Bone marrow (tissue), 2 donors: ENCODE data around the gene ANKRD55.
"Not testable (repeated sequence)": the region's sequence is repeated elsewhere in the genome, so short reads cannot be mapped to it uniquely, and the experiment has no call there.

Experiments used
- DNase-seq, 2 donors: peaks; one replicate each; lab custom pipeline; 2025; lab: John Stamatoyannopoulos, UW

ANKRD55 gene

GRCh38 chr5:56207537-56207936, 25.6 kb downstream of the ANKRD55 start:
- DNase-seq = no peak

DNA sequence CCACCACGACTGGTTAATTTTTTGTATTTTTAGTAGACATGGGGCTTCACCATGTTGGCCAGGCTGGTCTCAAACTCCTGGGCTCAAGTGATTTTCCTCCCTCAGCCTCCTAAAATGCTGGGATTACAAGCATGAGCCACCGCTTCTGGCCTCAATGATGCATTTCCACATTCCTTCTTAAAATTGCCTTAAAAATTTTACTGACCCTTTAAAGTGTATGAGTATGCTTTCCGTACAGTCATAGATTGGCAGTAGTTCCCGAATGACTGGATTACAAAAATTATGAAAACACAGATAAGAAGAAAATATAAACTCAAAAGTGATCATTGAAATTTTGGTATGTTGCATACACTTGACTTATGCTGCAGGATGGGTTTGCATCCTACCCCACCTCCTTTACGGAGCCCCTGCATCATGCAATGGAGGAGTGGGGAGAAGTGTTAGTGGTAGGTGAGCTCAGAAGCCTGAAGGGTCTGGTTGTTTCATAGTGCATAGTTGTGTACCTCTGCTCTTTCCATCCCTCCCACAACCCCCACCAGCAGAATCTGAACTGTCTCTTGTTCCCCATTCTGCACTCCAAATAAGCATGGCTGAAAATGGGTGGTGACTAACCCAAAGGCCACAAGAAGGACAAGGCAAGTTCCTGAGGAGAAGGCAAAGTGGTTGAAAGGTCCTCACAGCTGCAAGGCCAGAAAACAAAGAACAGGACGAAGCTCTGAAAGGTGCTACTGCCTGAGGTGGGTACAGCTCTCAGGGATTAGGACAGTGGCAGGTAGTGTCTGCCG, 26.8 kb downstream of the ANKRD55 start:
- no peak for DNase-seq

DNA sequence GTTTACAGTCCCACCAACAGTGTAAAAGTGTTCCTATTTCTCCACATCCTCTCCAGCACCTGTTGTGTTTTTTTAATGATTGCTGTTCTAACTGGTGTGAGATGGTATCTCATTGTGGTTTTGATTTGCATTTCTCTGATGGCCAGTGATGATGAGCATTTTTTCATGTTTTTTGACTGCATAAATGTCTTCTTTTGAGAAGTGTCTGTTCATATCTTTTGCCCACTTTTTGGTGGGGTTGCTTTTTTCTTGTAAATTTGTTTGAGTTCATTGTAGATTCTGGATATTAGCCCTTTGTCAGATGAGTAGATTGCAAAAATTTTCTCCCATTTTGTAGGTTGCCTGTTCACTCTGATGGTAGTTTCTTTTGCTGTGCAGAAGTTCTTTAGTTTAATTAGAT, 29.2 kb downstream of the ANKRD55 start:
- DNase-seq = not testable (repeated sequence)

GRCh38 chr5:56202483-56202882, 30.6 kb downstream of the ANKRD55 start:
- DNase-seq = no peak

GRCh38 chr5:56201762-56202261, 31.3 kb downstream of the ANKRD55 start:
- DNase-seq = not testable (repeated sequence)

DNA sequence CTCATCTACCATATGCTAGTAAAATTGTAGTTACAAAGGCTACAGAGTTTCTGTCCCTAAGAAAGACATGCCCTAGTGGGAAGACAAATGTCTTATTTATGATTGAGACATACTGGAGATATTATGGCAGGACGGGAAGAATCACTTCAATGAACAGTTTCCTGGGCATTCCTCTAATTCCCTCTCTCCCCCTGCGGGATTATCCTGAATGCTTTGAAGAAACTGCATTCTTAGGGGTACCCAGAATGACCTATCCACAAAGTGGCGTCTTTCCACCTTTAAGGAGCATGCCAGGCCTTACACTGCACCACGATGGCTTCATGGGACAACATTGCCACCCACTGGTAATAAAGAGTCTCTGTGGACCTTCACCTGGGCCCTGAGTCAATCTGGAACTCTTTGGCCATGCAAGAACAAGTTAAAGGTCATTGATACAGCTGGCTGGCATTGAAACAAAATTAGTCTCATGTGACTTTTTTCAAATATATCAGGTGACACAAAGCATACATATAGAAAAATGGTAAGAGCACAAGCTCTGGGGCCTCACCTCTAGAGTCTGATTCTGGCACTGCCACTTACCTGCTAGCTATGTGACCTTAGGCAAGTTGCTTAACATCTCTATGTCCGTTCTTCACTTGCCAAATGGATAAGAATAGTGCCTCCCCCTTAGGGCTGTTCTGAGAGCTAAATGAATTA, 32.0 kb downstream of the ANKRD55 start:
- DNase-seq = peak in 1 of 2 donors; percentile 71

GRCh38 chr5:56195016-56195415, 38.1 kb downstream of the ANKRD55 start:
- no peak for DNase-seq

GRCh38 chr5:56192246-56192645, 40.9 kb downstream of the ANKRD55 start:
- no peak for DNase-seq

DNA sequence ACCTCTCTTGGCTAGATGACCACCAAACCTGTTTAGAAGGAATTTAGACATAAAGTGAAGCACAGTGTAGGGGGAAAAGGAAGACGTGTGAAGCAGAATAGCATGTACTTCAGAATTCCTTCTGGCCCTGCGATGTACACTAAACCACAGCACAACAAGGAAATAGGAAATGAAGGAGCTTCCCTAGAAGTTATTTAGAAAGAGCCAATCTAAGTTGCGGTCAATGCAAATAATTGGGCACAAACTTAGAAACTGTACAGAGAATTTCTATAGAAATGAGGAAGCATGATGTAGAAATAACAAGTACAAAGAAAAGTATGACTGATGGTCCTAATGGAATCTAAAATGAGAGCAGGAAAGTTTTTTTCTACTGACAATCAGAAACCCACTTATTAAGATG, 41.5 kb downstream of the ANKRD55 start:
- peak in 1 of 2 donors; percentile 31 for DNase-seq

DNA sequence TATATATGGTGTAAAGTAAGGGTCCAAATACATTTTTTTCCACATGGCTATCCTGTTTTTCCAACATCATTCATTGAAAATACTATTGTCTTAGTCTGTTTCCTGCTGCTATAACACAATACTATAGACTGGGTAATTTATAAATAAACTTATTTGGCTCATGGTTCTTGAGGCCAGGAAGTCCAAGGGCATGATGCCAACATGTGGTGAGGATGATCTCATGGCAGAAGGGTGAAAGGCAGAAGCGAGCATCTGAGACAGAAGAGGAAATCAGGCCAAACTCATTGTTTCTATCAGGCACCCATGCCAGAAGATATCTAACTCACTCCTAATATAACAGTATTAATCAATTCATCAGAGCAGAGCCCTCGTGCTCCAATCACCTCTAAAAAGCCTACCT, 42.6 kb downstream of the ANKRD55 start:
- DNase-seq = peak in 1 of 2 donors; percentile 86

- DNase-seq = no peak
Observed at GRCh38 chr5:56185768-56186311, 47.3 kb downstream of the ANKRD55 start.

GRCh38 chr5:56183506-56183905, 49.6 kb downstream of the ANKRD55 start:
- DNase-seq = peak in 1 of 2 donors; percentile 17

DNA sequence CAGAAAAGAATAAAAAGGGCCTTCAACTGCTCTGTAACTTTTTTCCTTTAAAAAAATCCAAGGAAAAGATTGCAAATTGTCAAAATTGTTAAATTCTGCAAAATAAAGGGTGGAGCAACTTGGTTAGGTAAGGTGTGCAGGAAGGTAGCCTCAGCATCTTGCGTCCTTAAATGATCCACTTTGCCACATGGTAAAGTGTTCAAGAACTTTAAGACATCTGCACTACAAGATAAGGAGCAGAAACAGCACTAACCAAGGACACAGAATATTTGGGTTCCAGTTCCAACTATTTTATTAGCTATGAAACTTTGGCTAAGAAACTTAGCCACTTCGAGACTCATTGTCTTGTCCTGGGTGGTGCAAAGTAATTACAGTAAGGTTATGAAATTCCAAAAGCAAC, 53.7 kb downstream of the ANKRD55 start:
- no peak for DNase-seq

DNA sequence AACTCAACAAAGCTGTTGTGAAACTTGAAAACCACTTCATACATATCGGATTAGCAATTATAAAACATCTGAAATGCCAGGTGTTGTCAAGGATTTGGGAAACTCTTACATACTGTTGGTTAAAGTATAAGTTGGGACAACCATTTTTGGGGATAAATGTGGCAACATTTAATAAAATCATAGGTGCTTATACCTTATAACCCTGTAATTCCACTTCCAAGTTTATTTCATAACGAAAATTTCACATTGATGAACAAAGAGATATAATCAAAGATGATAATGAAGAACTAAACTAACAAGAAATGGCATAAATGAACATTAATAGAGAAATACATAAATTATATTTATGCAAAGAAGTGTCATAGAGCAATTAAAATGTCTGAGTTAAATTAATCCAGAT, 54.3 kb downstream of the ANKRD55 start:
- DNase-seq = no peak

DNA sequence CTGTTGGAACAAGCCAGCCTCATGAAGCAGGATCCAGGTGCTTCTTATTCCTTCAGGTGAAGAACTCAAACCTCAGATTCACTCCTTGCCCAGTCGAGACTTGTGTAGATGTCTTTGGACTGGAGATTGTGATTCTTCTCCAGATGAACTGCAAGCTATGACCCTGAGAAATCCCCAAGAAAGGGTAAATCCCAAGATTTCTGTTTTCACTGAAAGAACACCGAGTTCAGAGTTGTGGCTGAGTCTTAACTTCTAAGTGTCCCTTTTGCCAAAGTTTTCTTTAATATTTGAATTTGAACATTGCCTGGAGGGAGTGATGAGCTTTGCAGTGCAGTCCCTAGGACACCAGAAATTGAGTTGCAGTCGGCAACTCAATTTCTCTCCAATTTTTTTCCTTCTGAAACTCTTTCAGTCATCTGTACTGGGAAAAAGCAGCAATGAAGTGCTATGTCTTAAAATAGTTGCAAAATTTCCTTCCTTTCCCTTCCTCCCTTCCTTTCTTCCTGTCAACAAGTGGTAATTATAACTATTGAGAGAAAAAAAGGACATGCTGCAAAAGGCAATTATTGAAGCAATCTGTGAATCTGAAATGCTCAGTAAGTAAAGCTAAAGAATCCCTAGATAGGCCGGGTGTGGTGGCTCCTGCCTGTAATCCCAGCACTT, 56.1 kb downstream of the ANKRD55 start:
- no peak for DNase-seq

- DNase-seq = no peak
Observed at GRCh38 chr5:56176155-56176798, 56.9 kb downstream of the ANKRD55 start.

DNA sequence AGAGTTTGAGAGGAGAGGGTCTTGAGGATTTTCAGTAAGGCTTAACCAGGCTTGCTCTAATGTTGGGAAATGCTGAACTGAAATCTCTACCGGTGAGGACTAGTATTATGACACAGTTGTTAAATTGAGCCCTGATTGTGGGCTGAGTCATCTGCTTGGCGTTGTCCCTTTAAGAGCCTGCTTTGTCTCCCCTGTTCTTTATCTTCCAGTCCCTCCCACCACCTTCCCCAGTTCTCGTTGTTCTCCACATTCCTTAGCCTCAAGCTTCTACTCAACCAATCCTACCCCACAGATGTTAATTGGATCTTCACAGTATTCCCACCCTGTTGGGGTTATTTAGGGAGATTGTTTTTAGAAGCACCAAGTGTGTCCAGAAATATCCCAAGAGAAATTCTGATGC, 57.6 kb downstream of the ANKRD55 start:
- no peak for DNase-seq

GRCh38 chr5:56175021-56175420, 58.1 kb downstream of the ANKRD55 start:
- no peak for DNase-seq

DNA sequence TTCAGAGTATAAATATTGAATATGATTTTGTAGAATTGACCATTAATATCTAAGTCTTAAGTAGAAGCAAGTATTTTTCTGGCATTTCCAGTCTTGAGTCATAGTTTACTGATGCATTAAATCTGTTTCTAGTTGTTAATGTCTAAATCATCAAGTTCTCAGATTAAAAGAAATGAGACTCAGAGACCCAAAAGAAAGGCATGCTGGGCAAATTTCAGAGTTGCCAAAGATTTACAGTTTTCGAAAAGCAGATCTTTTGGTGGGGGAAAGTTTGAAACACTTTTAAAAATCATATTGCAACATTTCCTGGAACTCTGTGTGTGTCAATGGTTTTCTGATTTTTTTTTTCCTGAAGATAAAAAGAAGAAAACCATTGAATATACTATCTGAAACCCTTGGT, 60.9 kb downstream of the ANKRD55 start:
- DNase-seq = no peak

GRCh38 chr5:56170557-56170956, 62.6 kb downstream of the ANKRD55 start:
- no peak for DNase-seq

DNA sequence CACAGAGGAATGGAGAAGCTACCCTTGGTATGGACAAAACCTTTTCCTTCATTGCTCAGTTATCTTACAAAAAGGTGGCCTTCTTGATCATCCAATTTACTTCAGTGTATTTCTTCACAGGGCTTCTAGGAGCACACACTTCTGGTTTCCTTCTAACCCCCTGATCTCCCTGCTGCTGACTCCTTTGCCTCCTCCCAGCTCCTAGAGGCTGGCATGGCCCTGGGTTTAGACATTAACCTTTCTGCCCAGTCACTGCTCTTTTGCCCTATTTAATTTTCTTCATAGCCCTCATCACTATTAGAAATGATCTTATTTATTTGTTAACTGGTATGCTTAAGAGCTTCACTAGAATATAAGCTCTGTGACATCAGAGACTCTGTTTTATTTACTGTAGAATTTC, 63.2 kb downstream of the ANKRD55 start:
- DNase-seq = no peak

DNA sequence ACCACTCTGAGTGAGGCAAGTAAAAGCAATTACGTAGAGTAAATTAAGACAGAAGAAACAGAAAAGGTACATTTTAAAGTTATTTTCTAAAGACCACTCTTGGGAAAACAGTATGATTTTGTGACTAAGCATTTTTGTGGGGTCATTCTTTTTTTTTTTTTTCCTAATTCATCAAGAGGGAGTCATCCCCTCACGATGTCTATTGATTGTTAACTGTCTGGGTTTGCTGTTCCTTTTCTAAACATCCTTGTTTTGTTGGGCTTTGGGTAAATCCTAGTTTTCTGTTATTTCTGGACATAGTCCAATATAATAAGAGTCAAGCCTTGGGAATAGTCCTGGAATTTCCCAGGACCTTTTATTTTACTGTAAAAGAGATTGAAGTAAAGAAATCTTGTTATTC, 63.8 kb downstream of the ANKRD55 start:
- DNase-seq = no peak
